ENCODE results near the gene TRPM2.

The TRPM2 gene

GRCh38 chr21:44485254-44485793 is 131.9 kb downstream of the TRPM2 start:
- H3K4me3 ChIP-seq (ENCODE audit: low read depth, low read length), result no peak overlapping the region
- TF ChIP-seq CTCF (IDR thresholded peaks at IDR 0.05; ENCODE audit: borderline replicate concordance, insufficient read depth, low read depth, low read length), result no peak

- H3K4me3 ChIP-seq (ENCODE audit: low read depth, low read length), result no peak overlapping the region
- no peak for TF ChIP-seq CTCF (IDR thresholded peaks at IDR 0.05; ENCODE audit: borderline replicate concordance, insufficient read depth, low read depth, low read length)
These were observed 132.4 kb downstream of the TRPM2 start for GRCh38 chr21:44485796-44486195.

DNA sequence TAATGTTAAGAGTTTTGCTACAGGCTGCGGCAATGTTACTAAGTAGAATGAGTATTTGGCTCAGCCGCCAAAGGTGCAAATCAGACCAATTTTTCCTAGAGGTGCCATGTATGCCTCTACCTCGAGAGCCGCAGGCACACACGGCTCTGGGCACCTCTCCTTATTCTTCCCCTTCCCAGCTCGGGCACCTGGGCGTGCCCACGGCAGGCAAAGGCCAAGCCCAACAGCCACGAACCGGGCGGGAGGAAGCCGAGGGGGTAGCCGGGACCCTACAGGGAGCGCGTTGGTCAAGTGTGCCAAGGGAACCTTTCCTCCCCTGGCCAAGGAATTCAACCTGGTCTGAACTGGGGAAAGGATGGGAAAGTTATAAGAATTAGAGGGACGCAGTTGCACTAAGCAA is 132.9 kb downstream of the TRPM2 start:
- no peak for TF ChIP-seq CTCF (IDR thresholded peaks at IDR 0.05; ENCODE audit: borderline replicate concordance, insufficient read depth, low read depth, low read length)
- no peak overlapping the region for H3K4me3 ChIP-seq (ENCODE audit: low read depth, low read length)

DNA sequence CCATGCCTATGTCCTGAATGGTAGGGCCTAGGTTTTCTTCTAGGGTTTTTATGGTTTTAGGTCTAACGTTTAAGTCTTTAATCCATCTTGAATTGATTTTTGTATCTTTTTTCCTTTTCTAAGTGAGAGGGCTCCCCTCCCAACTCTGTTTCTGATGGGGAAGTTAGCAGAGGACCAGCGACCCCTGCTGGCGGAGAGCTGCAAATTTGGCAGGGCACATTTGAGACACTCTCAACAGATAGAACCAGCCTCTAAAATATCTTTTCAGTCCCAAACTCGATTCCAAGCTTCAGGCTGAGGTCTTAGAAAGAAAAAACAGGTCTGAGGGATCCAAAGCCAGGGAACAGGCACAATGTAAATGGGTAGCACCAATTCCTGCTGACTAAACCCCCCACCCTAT is 134.4 kb downstream of the TRPM2 start:
- H3K4me3 ChIP-seq (ENCODE audit: low read depth, low read length), result no peak overlapping the region
- TF ChIP-seq CTCF (IDR thresholded peaks at IDR 0.05; ENCODE audit: borderline replicate concordance, insufficient read depth, low read depth, low read length), result peak; percentile 55; the same call in 1 of the 2 replicates

GRCh38 chr21:44489962-44490361 is 136.5 kb downstream of the TRPM2 start:
- TF ChIP-seq CTCF (IDR thresholded peaks at IDR 0.05; ENCODE audit: borderline replicate concordance, insufficient read depth, low read depth, low read length), result no peak
- no peak overlapping the region for H3K4me3 ChIP-seq (ENCODE audit: low read depth, low read length)

- H3K4me3 ChIP-seq (ENCODE audit: low read depth, low read length), result no peak overlapping the region
These were observed 137.0 kb downstream of the TRPM2 start for GRCh38 chr21:44490405-44490804.

More at GRCh38 chr21:44490405-44490804, 137.0 kb downstream of the TRPM2 start:
- TF ChIP-seq CTCF (IDR thresholded peaks at IDR 0.05; ENCODE audit: borderline replicate concordance, insufficient read depth, low read depth, low read length), result no peak

Measured in GM12875 (cell line).